Measurements from ENCODE around the gene ZNFX1.

DNA sequence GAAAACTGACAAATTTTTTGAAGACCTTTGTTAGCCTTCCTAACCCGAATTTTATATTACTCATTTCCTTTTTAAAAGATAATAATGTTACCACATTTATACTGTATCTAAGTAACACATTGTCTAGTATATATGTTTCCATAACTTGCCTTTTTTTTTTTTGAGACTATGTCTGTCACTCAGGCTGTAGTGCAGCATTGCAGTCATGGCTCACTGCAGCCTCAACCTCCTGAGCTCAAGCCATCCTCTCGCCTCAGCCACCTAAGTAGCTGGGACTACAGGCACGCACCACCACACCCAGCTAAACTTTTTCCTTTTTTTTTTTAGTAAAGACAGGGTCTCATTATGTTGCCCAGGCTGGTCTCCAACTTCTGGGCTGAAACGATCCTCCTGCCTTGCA, 18.6 kb downstream of the ZNFX1 start:
- TF ChIP-seq, protein P1, sequence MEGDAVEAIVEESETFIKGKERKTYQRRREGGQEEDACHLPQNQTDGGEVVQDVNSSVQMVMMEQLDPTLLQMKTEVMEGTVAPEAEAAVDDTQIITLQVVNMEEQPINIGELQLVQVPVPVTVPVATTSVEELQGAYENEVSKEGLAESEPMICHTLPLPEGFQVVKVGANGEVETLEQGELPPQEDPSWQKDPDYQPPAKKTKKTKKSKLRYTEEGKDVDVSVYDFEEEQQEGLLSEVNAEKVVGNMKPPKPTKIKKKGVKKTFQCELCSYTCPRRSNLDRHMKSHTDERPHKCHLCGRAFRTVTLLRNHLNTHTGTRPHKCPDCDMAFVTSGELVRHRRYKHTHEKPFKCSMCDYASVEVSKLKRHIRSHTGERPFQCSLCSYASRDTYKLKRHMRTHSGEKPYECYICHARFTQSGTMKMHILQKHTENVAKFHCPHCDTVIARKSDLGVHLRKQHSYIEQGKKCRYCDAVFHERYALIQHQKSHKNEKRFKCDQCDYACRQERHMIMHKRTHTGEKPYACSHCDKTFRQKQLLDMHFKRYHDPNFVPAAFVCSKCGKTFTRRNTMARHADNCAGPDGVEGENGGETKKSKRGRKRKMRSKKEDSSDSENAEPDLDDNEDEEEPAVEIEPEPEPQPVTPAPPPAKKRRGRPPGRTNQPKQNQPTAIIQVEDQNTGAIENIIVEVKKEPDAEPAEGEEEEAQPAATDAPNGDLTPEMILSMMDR (IDR thresholded peaks at IDR 0.05): no peak
- TF ChIP-seq EZH2phosphoT487 (IDR thresholded peaks at IDR 0.05): no peak
- no peak for TF ChIP-seq EZH2 (IDR thresholded peaks at IDR 0.05)
